Left kidney (tissue), 2 donors: ENCODE results near the gene ARMC5. TPM values are rescaled to one million over a fixed set of nuclear protein-coding genes. Genes with fewer than 3 reads are reported as not detected.
"Not testable (repeated sequence)": the region's sequence is repeated elsewhere in the genome, so short reads cannot be mapped to it uniquely, and the experiment has no call there.

Source experiments
- DNase-seq: peaks from one replicate; pipeline ENCODE4 v3.0.0-alpha.2; 2013
- polyA plus RNA-seq: library from polyadenylated mRNA; unstranded; fragments of 120-200 nt; gene quantifications from one replicate; pipeline ENCODE4 v1.2.1, GENCODE V29; 2013; ENCODE audit not compliant: insufficient read length

The ARMC5 gene
- polyA plus RNA-seq, 1 donor = 10.5 TPM

DNA sequence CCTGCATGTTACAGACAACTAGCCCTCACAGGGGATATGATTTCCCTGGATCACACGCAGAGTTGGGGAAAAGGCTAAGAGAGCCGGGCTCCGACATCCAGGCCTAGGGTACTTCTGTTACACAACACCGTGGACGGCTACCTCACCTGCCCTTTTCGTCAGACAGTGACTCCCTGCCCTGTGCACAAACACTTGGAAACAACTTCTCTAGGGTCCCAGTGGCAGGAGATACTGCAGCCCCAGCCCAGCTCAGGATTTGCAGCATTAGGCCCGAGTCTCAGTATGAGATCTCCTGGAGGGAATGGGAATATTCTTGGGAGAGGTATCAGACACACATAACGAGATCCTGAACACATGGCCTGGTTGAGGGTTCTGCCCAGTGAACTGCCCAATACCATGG lies 40.6 kb downstream of the ARMC5 start:
- no peak for DNase-seq

DNA sequence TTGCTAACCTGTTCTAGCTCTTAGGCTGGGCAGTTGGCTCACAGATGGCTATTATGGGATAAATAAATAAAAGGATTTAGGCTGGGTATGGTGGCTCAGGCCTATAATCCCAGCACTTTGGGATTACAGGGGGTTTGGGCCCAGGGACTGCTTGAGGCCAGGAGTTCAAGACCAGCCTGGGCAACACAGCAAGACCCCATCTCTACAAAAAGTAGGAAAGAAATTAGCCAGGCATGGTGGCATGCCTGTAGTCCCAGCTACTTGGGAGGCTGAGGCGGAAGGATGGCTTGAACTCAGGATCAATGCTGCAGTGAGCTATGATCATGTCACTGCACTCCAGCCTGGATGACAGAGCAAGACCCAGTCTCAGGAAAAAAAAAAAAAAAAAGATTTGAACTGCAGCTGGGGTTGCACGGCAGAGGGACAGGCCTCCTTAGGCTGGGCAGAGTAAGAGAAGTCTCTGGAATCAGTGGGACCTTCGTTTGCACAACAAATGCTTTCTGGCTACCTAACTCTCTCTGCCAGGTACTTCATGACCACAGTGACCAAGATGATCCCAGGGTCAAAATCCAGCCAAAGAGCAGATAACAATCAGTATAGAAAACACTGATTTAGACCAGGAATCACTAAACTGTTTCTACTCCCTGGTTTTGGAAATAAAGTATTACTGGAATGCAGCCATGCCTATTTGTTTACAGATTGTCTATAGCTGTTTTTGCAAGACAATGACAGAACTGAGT lies 42.1 kb downstream of the ARMC5 start:
- DNase-seq = no peak

DNA sequence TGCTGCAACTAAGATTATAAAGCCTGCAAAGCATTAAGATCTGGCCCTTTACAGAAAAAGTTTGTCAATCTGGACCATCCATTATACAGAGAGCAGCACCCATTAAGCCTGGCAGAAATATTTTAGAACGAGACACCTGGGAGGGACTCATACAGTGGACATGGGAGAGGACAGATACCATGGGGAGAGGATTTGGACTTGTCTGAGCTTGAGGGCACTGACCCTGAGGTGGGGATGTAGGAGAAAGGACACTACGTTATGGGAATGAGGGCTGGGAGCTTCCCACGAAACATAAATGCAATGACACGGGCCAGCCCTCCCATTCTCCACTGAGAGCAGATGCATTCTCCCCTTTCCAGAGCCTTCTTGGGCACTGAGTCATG lies 42.7 kb downstream of the ARMC5 start:
- no peak for DNase-seq

DNA sequence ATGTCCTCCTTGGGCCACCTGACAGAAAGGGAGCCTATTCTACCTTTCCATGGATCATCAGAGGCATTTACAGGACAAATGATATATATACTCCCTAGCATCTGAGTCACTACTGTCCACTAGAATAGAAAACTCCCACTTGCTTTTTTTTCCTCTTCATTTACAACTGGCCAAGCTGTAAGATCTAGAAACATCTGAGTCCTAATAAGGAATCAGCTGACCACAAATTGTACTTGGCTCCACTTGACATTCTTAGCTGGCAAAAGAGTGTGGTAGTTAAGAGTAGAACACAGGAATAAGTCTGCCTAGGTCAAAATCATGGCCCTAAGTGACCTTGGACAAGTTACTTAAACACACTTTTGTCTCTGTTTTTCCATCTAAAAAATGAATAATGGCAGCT lies 43.7 kb downstream of the ARMC5 start:
- no peak for DNase-seq

DNA sequence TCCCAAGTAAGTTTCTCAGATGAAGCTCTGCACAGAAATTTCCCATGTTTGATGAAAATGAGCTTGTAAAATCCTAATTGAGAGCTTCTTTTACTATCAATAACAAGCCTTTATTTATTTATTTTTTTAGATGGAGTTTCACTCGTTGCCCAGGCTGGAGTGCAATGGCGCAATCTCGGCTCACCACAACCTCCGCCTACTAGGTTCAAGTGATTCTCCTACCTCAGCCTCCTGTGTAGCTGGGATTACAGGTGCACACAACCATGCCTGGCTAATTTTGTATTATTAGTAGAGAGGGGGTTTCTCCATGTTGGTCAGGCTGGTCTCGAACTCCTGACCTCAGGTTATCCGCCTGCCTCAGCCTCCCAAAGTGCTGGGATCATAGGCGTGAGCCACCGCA lies 44.3 kb downstream of the ARMC5 start:
- DNase-seq = not testable (repeated sequence)

DNA sequence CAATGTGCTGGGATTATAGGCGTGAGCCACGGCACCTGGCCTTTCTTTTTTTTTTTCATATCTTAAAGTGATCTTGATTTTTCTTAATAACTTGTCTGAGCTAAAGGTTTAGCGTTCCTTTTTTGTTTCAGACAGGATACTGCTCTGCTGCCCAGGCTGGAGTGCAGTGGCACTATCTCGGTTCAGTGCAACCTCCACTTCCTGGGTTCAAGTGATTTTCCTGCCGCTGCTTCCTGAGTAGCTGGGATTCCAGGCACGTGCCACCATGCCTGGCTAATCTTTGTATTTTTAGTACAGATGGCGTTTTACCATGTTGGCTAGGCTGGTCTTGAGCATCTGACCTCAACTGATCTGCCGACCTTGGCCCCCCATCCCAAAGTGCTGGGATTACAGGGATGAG lies 44.9 kb downstream of the ARMC5 start:
- no peak for DNase-seq

DNA sequence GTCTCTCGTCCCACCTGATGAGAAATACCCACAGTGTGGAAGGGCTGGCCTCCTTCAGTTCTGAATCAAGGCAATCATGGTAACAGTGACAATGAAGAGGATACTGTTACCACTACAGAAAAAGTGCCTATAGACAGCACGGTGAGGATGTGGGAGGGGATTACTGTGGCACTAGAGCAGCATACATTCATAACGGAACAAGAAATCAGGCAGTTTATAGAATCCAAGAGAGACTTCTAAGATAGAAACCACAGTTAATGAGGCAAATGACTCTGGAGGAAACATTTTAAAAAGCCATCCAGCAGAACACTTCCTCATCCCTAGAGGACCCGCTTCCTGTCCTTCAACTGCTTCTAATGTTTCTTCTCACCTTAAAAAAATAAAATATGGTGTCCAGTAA lies 46.2 kb downstream of the ARMC5 start:
- no peak for DNase-seq

DNA sequence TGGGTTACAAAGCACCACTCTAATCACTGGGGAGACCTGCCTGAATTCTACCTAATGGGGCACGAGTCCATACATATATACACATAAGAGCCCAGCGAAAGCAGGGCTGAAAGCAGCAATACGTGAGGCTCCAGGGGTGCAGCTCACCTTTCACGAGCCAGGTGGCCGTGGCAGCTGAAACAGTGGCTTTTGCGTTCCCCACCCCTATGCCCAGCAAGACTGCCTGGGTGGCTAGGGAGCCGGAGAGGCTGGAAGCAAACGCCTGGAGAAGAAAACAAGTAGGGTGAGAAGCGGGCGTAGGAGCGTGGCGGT lies 48.3 kb downstream of the ARMC5 start:
- DNase-seq = no peak

DNA sequence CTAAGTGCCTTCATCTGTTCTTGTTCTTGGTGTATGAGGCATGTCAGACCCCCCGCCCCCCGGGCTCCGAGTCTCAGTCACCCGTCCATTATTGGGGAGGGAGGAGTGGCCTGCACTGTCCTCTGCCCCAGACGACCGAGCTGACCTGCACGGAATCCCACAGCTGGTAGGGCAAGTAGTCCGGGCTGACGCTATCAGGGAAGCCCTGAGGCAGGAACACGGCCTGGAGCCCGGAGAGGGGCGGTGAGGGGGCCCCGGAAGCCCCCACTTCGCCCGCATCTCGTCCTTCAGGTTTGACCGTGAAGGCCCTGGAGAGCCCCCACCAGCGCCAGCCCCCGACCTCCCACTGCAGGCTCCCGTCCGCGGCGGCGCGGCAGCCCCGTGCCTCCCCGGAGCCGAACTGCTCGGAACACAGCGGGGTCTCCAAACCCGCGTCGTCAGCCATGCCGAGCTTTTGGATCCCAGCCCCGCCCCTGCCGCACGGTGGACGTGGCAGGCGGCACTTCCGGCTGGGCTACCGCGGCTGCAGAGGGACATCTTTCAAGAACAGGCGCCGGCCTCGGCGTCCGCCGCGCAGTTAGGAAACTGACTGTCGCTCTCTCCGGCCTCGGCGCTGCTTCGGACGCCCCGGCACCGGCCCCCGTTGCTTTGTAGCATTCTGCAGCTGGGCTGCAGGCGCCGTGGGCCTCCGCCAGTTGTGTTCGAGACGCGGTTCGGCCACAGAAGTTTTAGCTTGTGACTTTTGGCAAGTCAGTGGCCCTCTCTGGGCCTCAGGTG lies 48.8 kb downstream of the ARMC5 start, which contains the start of gene RUSF1:
Gene RUSF1 (minus strand): TSS at position 463 of the 777 bp plus-strand sequence. CDS start 18 bp downstream, at position 445.
- peak; percentile 91 for DNase-seq

DNA sequence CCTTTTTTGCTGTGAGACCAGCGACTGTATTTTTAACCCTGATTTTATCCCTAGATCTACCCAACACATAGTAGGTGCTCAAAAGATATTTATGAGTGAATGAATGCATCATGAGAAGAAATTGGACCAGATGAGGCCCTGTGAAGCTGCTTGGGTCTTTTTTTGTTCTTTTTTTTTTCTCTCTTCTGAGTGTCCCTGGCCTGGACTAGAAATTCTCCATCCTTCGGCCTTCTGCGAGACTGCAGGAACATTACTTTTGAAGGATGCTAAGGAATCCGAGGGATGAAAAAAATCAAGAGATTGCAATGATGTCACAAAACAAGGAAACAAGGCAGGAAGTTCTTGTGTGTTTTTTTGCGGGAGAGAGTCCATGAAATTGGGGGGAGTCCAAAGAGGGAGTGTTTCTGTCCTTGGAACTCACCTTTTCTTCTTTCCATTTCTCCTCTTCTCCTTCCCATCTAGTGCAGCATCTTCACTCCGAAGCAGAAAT lies 49.5 kb downstream of the ARMC5 start:
- no peak for DNase-seq

DNA sequence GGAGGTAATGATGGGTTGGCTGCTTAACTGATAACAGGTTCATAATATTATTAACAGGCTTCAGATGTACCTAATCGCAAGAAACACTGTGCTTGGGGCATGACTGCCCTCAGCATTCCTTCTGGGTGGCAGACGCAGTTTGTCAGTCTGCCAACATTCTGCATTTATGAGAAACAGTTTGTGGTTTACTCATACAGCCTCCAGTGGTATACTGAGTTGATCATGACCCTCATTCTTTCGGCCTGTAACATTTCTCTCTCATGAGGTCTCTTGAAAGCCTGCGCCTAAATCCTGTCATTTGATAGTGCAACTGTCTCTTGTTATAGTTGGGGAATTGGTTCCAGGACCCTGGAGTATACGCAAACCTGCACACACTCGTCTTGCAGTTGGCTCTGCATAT lies 53.8 kb downstream of the ARMC5 start:
- no peak for DNase-seq

DNA sequence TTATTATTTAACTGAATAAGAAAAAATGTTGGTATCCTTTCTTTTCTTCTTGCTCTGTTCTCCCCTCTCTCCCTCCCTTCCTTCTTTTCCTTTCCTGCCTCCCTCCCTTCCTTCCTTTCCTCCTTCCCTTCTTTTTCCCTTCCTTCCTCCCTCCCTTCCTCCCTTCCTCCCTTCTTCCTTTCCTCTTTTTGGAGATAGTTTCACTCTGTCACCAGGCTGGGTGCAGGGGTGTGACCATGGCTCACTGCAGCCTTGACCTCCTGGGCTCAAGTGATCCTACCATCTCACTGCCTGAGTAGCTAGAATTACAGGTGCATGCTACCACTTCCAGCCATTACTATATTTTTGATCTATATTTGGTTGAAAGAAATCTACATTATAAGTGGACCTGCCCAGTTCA lies 54.6 kb downstream of the ARMC5 start:
- DNase-seq = no peak

Other genes with a start within 250 kb of the ARMC5 start
- 0.17 TPM for gene TRIM72, start 245.4 kb upstream of the ARMC5 start, polyA plus RNA-seq
- gene PYDC1, start 242.4 kb upstream of the ARMC5 start, polyA plus RNA-seq = not detected
- gene ITGAM, start 199.5 kb upstream of the ARMC5 start, polyA plus RNA-seq = 1.5 TPM
- 0.53 TPM for gene ITGAX, start 104.3 kb upstream of the ARMC5 start, polyA plus RNA-seq
- 0.52 TPM for gene ITGAD, start 66.2 kb upstream of the ARMC5 start, polyA plus RNA-seq
- gene COX6A2, start 31.1 kb upstream of the ARMC5 start, polyA plus RNA-seq = 0.85 TPM
- 2.4 TPM for gene ZNF843, start 16.7 kb upstream of the ARMC5 start, polyA plus RNA-seq
- gene TGFB1I1, start 12.7 kb downstream of the ARMC5 start, polyA plus RNA-seq = 36.6 TPM
- 62.1 TPM for gene SLC5A2, start 23.6 kb downstream of the ARMC5 start, polyA plus RNA-seq
- 77.8 TPM for gene RUSF1, start 48.9 kb downstream of the ARMC5 start, polyA plus RNA-seq
- 3.0 TPM for gene AHSP, start 68.4 kb downstream of the ARMC5 start, polyA plus RNA-seq